HepG2 (cell line): ENCODE data around the gene AP5Z1. TPM values are rescaled to one million over a fixed set of nuclear protein-coding genes. Genes with fewer than 3 reads are reported as not detected.

Experiments used
- AGO1 ChIP-seq: fragments of 200-400 bp; formaldehyde crosslinking; IDR thresholded peaks from 2 replicates; pipeline ENCODE4 v1.6.1; 2017; ENCODE audit warnings: mild to moderate bottlenecking, low read depth, low read length, moderate library complexity; ENCODE audit not compliant: poor library complexity, severe bottlenecking
- FOXK1 ChIP-seq: sonication (generic); formaldehyde crosslinking; IDR thresholded peaks from 2 replicates; pipeline ENCODE4 v1.4.0; 2020; ENCODE audit warnings: low read depth, missing genetic modification reagents, borderline replicate concordance
- FOXP1 ChIP-seq, 2 experiments: fragments of 450-650 bp in 1 of 2; IDR thresholded peaks; 2 replicates each; pipeline ENCODE4 v1.6.1; 2017 to 2018; ENCODE audit warnings: antibody characterized with exemption in 1 of 2
- MED1 ChIP-seq: sonication (generic); formaldehyde crosslinking; IDR thresholded peaks from 2 replicates; pipeline ENCODE4 v1.4.0; 2020; ENCODE audit warnings: missing genetic modification reagents
- NFE2L2 ChIP-seq: fragments of 150-350 bp; IDR thresholded peaks from 2 replicates; pipeline ENCODE4 v1.6.1; 2014; ENCODE audit warnings: low read length
- ZNF501 ChIP-seq: sonication (generic); formaldehyde crosslinking; IDR thresholded peaks from 2 replicates; pipeline ENCODE4 v1.5.1; 2020; ENCODE audit warnings: mild to moderate bottlenecking, moderate library complexity, missing genetic modification reagents
- polyA plus RNA-seq, 8 experiments: library from polyadenylated mRNA; depleted of rRNA in 3 of 8; stranded (reverse) in 7 of 8; unstranded in 1 of 8; fragments of >200 nt; fragmentation: Illumina TruSeq in 4 of 8; extraction: Trizol in 4 of 8; gene quantifications; 2 replicates each; pipeline versions ENCODE4 v1.2.1 to v1.2.3, GENCODE V29; 2011 to 2016; ENCODE audit warnings: low read depth in 4 of 8, missing spikeins in 1 of 8, mixed read lengths in 1 of 8; ENCODE audit not compliant: insufficient read depth in 1 of 8
- total RNA-seq, 5 experiments: library from RNA; depleted of rRNA; stranded (reverse); fragments of >200 nt; fragmentation: Illumina TruSeq; extraction: Trizol; gene quantifications; 2 replicates each; pipeline ENCODE4 v1.2.3, GENCODE V29; 2016; ENCODE audit warnings: low read depth in 1 of 5
- TF ChIP-seq, protein P1 (sequence below): IDR thresholded peaks from 2 replicates; pipeline ENCODE4 v1.4.0; 2020; ENCODE audit warnings: mild to moderate bottlenecking, missing genetic modification reagents
- TF ChIP-seq, protein P2 (sequence below): sonication (generic); formaldehyde crosslinking; conservative IDR thresholded peaks from 2 replicates; pipeline ENCODE4 v1.8.0; 2022; ENCODE audit warnings: missing genetic modification reagents
- TF ChIP-seq, protein P3 (sequence below): sonication (generic); formaldehyde crosslinking; IDR thresholded peaks from 2 replicates; pipeline ENCODE4 v1.5.0; 2020; ENCODE audit warnings: mild to moderate bottlenecking, missing genetic modification reagents, moderate library complexity
- TF ChIP-seq, protein P4 (sequence below): sonication (generic); formaldehyde crosslinking; IDR thresholded peaks from 2 replicates; pipeline ENCODE4 v1.8.0; 2022; ENCODE audit warnings: missing genetic modification reagents, mild to moderate bottlenecking, moderate library complexity, borderline replicate concordance

AP5Z1 gene
- total and polyA plus RNA-seq, 2 of the 13 experiments (the other 11 are each of a cell fraction or from before 2014, with no cell fraction given): 9.3 to 15.1 TPM

DNA sequence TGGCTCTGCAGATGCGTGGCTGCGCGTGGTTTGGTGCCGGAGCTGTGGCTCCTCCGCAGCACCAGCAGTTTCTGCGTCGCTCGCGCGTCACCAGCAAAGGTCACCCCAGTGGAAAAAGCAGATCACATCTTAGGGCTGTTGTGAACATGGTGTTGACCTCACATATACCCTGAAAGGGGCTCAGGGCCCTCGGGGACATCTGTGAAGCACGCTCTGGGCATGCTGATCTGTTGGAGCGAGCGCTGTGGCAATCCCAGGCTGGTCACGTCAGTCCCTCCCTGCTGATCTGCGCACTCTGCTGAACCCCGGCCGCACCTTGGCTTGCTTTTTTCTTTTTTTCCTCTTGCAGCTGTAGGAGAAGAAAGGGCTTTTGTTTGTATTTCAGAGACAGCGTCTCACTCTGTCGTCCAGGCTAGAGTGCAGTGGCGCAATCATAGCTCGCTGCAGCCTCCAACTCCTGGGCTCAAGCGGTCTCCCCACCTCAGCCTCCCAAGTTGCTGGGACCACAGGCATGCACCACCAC is 33.3 kb upstream of the AP5Z1 start (continued):
- TF ChIP-seq, protein P1, sequence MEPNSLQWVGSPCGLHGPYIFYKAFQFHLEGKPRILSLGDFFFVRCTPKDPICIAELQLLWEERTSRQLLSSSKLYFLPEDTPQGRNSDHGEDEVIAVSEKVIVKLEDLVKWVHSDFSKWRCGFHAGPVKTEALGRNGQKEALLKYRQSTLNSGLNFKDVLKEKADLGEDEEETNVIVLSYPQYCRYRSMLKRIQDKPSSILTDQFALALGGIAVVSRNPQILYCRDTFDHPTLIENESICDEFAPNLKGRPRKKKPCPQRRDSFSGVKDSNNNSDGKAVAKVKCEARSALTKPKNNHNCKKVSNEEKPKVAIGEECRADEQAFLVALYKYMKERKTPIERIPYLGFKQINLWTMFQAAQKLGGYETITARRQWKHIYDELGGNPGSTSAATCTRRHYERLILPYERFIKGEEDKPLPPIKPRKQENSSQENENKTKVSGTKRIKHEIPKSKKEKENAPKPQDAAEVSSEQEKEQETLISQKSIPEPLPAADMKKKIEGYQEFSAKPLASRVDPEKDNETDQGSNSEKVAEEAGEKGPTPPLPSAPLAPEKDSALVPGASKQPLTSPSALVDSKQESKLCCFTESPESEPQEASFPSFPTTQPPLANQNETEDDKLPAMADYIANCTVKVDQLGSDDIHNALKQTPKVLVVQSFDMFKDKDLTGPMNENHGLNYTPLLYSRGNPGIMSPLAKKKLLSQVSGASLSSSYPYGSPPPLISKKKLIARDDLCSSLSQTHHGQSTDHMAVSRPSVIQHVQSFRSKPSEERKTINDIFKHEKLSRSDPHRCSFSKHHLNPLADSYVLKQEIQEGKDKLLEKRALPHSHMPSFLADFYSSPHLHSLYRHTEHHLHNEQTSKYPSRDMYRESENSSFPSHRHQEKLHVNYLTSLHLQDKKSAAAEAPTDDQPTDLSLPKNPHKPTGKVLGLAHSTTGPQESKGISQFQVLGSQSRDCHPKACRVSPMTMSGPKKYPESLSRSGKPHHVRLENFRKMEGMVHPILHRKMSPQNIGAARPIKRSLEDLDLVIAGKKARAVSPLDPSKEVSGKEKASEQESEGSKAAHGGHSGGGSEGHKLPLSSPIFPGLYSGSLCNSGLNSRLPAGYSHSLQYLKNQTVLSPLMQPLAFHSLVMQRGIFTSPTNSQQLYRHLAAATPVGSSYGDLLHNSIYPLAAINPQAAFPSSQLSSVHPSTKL (CRISPR knock-in tag): peak; percentile 86
- TF ChIP-seq, protein P2, sequence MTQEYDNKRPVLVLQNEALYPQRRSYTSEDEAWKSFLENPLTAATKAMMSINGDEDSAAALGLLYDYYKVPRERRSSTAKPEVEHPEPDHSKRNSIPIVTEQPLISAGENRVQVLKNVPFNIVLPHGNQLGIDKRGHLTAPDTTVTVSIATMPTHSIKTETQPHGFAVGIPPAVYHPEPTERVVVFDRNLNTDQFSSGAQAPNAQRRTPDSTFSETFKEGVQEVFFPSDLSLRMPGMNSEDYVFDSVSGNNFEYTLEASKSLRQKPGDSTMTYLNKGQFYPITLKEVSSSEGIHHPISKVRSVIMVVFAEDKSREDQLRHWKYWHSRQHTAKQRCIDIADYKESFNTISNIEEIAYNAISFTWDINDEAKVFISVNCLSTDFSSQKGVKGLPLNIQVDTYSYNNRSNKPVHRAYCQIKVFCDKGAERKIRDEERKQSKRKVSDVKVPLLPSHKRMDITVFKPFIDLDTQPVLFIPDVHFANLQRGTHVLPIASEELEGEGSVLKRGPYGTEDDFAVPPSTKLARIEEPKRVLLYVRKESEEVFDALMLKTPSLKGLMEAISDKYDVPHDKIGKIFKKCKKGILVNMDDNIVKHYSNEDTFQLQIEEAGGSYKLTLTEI: no peak
- TF ChIP-seq FOXP1 (IDR thresholded peaks at IDR 0.05) (no peak), FOXP1 (CRISPR knock-in tag; IDR thresholded peaks at IDR 0.05) (peak; percentile 44; the same call in 1 of the 2 replicates), NFE2L2 (no peak), MED1 (CRISPR knock-in tag) (peak; percentile 78), FOXK1 (CRISPR knock-in tag) (peak; percentile 63; the same call in 1 of the 2 replicates), AGO1 (no peak), ZNF501 (CRISPR knock-in tag) (peak; percentile 52; the same call in 1 of the 2 replicates)
- TF ChIP-seq, protein P3, sequence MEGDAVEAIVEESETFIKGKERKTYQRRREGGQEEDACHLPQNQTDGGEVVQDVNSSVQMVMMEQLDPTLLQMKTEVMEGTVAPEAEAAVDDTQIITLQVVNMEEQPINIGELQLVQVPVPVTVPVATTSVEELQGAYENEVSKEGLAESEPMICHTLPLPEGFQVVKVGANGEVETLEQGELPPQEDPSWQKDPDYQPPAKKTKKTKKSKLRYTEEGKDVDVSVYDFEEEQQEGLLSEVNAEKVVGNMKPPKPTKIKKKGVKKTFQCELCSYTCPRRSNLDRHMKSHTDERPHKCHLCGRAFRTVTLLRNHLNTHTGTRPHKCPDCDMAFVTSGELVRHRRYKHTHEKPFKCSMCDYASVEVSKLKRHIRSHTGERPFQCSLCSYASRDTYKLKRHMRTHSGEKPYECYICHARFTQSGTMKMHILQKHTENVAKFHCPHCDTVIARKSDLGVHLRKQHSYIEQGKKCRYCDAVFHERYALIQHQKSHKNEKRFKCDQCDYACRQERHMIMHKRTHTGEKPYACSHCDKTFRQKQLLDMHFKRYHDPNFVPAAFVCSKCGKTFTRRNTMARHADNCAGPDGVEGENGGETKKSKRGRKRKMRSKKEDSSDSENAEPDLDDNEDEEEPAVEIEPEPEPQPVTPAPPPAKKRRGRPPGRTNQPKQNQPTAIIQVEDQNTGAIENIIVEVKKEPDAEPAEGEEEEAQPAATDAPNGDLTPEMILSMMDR: peak; percentile 18
- TF ChIP-seq, protein P4, sequence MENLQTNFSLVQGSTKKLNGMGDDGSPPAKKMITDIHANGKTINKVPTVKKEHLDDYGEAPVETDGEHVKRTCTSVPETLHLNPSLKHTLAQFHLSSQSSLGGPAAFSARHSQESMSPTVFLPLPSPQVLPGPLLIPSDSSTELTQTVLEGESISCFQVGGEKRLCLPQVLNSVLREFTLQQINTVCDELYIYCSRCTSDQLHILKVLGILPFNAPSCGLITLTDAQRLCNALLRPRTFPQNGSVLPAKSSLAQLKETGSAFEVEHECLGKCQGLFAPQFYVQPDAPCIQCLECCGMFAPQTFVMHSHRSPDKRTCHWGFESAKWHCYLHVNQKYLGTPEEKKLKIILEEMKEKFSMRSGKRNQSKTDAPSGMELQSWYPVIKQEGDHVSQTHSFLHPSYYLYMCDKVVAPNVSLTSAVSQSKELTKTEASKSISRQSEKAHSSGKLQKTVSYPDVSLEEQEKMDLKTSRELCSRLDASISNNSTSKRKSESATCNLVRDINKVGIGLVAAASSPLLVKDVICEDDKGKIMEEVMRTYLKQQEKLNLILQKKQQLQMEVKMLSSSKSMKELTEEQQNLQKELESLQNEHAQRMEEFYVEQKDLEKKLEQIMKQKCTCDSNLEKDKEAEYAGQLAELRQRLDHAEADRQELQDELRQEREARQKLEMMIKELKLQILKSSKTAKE (CRISPR knock-in tag): 0 out of 2 replicates have a peak, but pooled peaks have one; percentile 55
